ENCODE data around the gene ADCYAP1.
"Not testable (repeated sequence)": the region's sequence is repeated elsewhere in the genome, so short reads cannot be mapped to it uniquely, and the experiment has no call there.

Gene ADCYAP1
- 0 to 0.08 (median 0) reads per million in 4 donors for total RNA-seq

DNA sequence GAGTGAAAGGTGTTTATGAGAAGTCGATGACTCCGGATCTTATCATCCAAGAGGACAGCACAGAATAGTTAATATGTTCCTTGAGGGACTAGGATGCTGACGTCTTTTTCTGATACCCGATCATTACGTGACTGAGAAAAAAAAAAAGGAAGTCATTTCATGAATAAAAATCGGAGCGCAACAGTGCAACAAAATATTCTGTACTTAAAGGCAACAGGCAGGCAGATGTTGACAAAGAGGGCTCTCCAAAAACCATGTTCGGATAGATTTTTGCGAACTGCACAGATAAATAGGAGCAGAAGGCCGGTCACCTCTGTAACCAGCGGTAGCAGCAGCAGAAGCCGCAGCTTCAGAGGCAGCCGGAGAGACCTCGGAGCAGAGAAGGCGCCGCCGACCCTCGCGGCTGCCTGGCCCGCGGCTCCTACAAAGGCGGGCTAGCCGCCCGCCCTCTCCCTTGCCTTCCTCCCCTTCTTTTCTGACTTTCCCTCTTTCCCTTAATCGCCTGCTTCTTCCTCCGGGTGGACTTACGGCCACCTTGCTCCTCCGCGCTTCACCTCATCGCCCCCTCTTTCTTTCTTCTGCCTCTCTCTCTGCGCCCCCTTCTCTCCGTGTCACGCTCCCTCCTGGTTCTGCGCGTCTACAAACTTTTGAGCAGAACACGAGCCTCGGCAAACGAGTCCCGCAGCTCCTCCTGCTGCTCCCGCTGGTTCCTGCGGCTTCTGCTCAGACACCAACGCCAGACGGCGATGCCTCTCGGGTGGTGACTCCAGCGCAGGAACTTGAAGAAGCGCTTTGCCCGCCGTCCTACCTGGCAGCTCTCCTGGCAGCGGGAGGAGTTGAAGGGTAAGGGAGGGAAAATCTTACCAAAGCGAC lies at the start of gene ADCYAP1:
Gene ADCYAP1, plus strand, starts transcription at position 654 of the 873 bp plus-strand sequence. CDS start 516 bp downstream, outside the sequence.
- DNase-seq = no peak

DNA sequence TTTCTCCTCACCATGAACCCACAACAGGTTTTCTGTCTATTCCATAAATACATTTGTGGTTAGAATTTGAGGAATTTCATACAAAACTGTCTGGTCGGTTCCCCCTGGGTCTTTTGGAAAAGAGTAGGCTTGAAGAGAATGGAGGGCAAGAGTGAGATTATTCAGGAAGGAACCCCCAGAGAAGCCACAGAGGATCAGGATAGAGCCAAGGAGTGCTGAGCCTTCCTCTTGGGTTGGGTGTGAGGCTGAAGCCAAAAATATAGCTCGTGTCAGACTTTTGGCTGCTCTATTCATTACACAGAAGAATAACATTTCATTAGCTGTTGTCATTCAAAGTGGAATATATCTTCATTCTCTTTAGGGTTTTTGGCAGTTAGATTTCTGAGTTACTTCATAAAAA lies 46.7 kb upstream of the ADCYAP1 start:
- DNase-seq = no peak

DNA sequence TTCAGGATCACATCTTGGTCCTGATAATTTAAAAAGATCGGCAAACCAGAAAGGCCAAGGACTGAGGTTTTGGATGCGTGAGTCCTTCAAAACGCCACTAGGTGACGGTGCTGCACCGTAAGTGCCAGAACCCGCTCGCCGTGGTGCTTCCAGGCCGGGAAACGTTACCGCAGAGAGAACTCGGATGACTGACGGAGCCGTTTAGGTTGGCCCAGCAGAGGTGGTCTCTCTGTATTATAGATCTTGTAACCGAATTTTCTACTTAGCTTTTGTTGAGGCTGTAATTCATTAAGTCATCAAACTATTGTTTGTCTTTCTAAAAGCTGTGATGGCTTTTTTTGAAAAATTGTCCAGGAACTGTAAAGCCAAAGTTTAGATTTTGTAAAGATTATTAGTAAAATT lies 39.8 kb upstream of the ADCYAP1 start:
- DNase-seq = peak; percentile 21 to 61 (median 40)

DNA sequence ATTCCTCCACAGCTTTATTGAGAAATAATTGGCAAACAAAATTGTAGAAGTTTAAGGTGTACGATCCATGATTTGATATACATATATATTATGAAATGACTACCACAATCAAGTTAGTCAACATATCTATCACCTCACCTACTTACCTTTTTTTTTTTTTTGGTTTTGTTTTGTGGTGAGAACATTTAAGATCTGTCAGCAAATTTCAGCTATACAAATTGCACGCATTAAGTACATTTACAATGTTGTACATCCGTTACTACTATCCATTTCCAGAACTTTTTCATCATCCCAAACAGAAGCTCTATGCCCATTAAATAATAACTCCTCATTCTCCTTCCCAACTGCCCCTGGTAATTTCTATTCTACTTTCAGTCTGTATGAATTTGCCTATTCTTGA lies 37.4 kb upstream of the ADCYAP1 start:
- DNase-seq = no peak

DNA sequence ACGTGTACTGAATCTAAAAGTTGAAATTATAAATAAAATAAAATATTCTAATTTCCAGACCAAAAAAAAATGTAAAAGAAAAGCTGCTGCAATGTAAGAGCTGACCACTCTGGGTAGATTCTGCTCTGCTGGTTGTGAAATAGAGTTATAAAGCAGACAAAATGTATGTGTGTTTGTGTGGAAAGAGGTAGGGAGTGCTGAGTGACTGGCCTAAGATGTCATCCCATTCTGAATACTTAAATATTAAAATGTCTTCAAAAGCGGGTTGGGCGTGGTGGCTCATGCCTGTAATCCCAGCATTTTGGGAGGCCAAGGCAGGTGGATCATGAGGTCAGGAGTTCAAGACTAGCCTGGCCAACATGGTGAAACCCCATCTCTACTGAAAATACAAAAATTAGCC lies 31.2 kb upstream of the ADCYAP1 start:
- not testable (repeated sequence) for DNase-seq

DNA sequence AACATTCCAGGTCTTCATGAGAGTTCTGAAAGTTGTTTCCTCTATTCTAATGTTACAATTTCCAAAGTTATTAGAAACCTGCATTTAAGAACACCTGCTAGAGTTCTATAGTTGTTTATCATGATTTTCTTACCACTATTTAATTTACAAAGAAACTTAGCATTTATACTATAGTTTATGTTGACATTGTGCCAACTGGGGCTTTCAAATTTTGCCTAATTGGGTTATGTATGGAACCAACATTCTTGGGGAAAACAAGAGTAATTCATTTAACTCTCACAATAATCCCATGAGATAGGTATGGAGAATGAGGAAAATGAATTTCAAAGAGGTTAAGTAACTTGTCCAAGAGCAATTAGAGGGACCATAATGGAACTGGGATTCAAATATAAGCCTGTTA lies 28.8 kb upstream of the ADCYAP1 start:
- no peak for DNase-seq

DNA sequence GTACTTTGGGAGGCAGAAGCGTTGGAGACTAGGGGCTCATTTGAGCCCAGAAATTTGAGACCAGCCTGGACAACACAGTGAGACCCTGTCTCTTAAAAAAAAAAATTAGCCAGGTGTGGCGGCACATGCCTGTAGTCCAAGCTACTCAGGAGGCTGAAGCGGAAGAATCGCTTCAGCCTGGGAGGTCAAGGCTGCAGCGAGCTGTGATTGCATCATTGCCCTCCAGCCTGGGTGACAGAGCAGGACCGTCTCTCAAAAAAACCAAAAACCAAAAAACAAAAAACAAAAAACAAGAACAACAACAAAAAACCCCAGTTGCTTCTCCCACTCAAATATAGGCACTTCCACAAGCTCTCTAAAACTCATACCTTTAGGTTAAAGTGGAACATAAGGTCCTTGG lies 27.4 kb upstream of the ADCYAP1 start:
- no peak for DNase-seq

DNA sequence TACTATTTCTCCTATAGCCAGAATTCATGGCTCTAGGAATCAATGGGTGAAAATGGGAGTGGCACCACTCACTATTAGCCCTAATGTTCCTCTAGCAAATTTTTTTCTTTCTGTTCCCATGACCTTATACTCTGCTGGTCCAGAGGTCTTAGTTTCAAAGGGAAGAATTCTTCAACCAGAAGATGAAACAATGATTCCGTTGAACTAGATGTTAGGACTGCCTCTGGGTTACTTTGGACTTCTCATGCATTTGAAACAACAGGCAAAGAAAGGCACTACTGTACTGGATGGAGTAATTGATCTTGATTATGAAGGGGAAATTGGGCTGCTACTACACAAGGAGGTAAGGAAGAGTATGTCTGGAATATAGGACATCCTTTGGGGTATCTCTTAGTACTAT lies 18.6 kb upstream of the ADCYAP1 start:
- no peak for DNase-seq

DNA sequence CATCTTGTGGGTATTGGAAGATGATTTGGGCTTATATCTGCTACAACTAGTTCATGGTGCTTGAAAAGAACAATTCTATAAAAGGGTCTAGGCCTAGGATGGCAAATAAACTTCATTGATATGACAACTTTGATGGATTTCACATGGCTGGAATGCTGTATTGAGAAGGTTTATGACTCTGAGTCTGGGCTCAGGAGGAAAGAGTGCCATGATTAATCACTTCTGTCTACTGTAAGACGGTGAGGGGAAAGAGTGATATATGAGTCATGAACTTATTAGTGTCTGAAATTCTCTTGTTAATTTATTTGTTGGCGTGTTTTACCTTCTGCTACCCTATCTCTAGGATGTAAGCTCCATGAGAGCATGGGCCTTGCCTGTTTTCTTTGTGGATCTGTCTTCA lies 17.0 kb upstream of the ADCYAP1 start:
- DNase-seq = no peak

DNA sequence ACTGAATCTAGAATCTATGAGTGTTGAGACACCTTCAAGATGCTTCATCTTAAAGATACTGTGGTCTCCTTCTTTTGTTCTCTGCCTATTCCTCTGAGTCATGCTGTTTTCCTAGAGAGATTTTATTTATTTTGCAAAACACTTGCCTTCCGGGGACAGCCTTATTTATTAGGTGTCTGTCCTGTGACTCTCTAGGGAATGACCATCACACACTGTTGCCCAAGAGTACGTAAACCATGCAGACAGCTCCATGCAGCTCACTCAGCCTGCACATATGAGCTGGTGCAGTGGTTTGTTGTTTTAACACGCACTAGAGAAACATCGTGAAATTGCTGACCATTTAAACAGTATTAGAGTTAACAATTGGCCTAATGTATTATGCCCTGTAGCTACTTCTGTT lies 12.4 kb upstream of the ADCYAP1 start:
- DNase-seq = no peak

DNA sequence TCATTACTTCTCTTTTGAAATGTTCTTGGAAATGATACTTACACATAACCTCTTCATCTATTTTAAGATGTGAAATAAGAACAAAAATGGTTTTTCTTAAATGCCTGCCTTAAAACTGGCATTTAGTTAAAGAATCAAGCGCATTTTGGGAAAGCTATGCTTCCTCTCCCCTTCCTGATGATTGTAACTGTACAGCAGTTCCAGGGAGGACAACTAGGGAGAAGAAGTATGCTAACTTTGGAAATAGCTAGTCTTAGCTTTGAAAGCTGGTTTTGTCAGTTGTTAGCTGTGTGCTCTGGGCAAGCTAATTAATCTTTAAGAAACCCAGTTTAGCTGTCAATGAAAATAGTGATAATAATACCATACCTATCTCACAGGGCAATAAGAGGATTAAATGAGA lies 8.4 kb upstream of the ADCYAP1 start:
- no peak for DNase-seq

DNA sequence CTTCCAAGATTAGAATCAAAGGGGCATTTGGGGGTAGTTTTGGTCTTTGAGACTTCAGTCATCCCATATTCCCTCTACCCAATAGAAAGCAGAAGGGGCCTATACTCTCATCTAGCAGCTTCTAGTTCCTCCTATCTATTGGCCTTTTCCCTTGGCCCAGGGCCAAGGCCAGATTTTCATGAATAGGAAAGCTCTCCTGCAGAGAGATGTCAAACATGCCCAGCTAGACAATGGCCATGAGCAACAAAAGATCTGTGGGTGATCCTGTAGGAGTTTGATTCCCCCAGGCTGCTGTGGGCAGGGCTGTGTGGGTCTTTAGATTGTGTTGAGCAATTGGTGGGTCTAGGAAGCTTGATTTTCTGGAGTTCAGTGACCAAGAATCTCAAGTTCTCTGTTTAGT lies 2.9 kb upstream of the ADCYAP1 start:
- DNase-seq = no peak

DNA sequence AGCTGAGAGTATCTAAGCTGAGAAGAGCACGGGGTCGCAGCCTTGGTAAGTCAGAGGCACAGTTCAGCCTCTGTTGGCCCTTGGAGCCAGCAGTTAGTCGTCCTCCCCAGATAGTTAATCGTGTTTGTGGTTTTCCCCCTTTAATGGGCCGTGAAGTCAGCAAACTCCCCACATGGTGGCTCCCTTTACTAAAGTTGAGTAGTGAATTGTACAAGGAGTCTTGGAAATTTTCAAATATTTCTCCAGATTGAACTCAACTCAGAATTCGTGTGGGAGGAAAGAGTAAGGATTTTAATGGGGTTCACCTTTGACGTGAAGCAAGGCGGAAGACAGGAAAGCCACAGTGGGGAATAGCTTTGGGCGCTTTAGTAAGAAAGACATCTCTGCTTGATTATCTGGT lies 2.4 kb upstream of the ADCYAP1 start:
- DNase-seq = no peak

DNA sequence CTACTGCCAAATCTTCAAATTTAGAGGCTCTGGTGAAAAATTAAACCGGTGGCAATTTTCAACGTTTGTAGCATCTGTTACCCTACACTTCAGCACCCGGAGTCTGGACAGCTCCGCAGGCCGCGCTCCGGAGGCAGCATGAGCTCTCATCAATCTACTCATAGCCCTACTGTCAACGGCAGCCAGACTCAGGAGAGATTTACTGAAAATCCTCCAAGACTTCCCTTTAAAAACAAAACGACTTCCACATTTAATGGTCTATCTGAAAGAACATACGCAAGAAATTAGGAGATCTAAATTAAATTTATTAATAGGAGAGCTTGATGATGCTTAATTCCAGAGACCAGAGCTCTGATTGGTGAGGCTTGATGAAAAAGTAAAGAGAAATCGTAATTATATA lies 970 bp upstream of the ADCYAP1 start:
- DNase-seq = peak in 2 of 5 donors; percentile 10 to 20

DNA sequence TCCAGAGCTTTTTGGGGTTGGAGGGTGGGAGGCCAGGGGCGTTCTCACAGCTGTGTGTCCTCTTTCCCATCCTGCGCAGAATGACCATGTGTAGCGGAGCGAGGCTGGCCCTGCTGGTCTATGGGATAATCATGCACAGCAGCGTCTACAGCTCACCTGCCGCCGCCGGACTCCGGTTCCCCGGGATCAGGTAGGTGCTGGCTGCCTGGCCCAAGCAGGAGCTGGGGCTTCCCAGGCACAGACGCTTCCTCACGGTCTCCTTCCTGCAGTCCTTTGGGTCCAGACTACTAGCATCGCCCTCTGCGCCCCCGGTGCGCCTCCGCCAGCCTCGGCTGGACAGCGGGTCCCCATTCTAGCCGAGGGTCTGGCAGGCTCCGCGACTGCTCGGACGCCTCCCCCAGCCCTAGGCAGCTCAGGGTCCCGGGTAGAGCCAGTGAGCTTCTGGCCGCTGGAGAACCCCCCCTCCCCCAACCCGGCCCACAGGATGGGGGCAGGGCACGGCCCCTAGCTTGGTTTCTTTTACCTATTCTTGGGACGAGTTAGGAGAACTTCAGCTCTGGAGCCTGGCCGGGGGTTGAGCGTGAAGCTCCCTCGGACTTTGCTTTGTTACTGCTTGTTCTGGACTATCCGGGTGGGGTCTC lies 756 bp downstream of the ADCYAP1 start:
- no peak for DNase-seq

DNA sequence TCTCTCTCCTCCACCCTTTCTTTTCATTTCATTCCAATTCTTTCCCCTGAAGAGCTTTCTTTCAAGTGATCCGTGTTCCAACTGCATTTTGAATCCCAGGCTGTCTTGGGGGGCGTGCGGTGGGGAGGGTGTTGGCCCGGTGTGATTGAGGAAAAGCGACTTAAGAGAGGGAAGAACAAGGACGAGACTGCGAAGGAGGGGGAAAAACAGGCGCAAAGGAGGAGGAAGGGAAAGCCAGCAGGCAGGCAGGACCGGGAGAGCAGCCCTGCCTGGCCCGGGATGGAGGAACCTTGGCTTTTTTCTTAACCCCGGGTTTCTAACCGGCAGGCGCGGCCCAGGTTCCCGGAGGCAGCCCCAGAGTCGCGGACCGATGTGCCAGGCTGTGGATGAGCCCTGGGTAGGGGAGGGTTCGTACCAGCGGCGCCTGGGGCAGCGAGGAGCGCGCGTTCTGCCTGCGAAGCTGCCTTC lies 1.3 kb downstream of the ADCYAP1 start:
- DNase-seq = no peak

DNA sequence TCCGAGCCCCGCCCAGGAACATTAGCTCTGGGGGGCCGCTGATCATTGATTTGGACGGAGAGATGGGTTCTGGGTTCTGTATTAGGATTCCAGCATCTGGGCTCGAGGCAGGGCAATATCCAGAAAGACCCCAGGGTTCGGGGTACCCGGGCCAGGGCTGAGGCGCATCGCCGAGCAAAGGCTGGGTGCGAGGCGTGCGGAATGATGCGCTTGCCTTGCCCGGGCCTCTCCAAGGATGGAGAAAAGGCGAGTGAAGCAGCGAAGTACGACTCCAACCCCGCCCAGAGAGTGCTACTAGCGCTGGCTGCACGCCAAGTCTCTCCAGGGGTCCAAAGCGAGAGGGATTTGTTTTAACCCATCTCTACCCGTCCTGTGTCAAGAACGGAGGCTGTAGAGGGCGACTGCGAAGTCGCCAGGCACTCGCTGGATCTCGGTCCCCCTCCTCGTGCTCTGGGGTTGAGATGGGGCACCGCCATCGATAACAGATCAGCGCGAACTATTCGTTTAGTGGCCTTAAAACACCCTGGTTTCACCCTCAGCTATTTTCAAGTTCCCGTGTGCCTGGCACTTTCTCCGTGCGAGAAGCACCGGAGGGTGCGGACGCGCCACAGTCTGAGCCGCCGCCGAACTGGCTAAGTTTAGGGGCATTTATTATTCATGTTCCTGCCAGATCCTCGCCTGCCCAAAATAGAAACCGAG lies 1.9 kb downstream of the ADCYAP1 start:
- DNase-seq = no peak

DNA sequence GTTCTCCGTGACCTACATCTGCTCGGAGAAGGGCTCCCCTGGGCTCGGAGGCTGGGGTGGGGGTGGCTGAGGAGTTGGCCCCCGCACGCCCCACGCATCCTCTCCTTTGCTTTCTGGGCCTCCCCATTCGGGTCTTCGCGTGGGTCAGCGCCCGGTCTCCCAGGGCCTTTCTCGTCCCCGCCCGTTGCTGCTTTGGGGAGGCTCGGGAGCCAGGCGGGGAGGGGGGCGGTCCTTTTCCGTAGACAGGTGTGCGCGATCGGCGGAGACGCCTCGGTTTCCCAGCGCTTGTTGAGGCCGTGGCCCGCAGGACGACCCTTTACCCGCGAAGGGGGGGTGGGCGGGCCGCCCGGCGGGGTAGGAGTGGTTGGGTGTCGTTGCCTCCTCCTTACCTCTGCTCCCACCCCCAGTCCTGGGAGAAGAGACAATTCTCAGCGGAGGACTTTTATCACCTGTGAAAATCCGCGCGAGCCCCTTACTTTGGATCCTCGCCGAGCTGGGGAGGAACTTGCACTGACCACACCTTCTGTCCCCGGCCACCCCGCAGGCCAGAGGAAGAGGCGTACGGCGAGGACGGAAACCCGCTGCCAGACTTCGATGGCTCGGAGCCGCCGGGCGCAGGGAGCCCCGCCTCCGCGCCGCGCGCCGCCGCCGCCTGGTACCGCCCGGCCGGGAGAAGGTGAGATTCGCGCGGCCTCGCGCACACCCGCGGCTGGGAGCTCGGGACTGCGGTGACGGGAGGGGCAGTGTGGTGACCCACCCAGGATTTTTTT lies 2.6 kb downstream of the ADCYAP1 start:
- DNase-seq = no peak

DNA sequence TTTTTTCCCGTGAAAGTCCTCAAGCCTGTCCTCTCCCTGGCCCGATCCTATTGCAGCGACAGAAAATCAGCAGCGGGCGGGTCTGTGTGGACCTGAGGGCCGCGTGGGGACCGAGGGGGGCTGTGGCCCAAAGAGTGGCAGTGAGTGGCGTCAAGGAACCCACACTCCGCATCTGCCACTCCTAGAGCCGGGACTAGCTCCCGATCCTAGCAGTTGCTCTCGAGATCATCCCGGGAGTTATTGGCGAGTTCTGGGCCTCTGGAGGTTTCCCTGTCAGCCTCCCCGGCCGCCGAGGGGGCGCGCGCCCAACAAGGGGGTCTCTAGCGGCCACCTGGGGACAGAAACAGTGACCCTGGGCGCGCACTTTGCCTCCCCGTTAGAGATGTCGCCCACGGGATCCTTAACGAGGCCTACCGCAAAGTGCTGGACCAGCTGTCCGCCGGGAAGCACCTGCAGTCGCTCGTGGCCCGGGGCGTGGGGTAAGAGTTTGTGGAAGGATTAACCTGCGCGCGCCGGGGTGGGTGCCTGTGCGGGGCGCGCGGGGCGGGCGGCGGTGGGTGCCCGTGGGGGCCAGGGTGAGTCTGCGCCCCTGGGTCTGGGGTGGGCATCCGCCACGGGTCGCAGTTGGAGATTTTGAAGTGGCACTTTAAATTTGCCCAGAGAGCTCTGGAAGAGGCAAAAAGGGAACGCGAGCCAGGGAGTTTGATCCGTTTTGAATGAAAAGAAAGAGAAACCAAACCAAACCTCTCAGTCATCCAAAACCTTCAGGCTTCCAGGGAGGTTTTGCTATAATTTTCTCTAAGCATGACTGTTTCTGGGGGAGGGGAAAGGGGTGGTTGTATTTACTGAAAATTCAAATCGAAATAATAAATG lies 3.5 kb downstream of the ADCYAP1 start:
- DNase-seq = no peak

DNA sequence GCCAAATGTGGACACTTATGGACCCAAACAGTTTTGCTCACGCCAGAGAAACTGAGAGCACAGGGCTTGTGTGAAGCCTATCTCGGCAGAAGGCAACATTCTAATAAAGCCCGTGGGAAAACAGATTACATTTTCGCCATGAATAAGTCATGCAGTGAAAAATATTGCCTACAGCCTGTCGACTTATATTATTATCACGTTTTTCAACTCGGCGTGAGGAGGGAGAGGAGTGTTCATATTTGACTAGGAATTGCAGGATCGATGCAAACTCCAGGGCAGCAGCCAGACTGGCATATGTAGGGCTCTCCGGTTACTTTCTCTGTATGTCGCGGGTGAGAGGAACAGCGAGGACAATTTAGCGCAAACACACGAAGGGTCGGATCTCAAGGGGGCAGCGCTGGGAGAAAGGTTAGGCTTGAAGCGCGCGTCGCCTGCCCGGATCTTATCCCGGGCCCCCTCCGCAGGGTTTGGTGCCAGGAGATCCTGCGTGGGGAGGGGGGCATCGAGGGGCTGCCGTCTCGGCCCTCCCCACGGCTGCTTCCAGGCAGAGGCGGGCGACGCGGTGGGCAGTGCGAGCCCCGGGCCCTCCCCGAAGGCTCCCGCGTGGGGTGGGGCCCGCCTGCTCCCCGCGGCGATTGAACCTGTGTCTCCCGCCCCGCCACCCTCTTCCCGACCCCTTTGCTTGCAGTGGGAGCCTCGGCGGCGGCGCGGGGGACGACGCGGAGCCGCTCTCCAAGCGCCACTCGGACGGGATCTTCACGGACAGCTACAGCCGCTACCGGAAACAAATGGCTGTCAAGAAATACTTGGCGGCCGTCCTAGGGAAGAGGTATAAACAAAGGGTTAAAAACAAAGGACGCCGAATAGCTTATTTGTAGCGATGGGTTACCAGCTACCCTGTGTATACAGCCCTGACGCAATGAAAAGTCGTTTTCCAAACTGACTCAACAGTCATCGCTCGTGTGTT lies 4.4 kb downstream of the ADCYAP1 start:
- DNase-seq = no peak

All from T-helper 1 cell (primary cell).